Sigmoid colon (tissue), 4 donors: ENCODE measurements around the gene IGF2.

ENCODE experiments used
- EP300 ChIP-seq, 4 donors: sonication (generic); formaldehyde crosslinking; IDR thresholded peaks; one replicate each; pipeline ENCODE4 v1.6.1; 2017; ENCODE audit warnings: antibody characterized with exemption in 4 of 4
- POLR2AphosphoS5 ChIP-seq, 4 donors: sonication (generic); formaldehyde crosslinking; IDR thresholded peaks; one replicate each; pipeline ENCODE4 v1.6.1; 2017; ENCODE audit warnings: antibody characterized with exemption in 4 of 4
- TF ChIP-seq, protein P1 (sequence below), 4 experiments: fragments of 450-650 bp in 3 of 4; fragments of 200-600 bp in 1 of 4; IDR thresholded peaks; one replicate each; pipeline ENCODE4 v1.5.1; 2016 to 2019; ENCODE audit warnings: antibody characterized with exemption in 4 of 4, mild to moderate bottlenecking in 3 of 4, moderate library complexity in 2 of 4

GRCh38 chr11:2131371-2132236 lies 7.6 kb downstream of the IGF2 start:
- TF ChIP-seq, protein P1, sequence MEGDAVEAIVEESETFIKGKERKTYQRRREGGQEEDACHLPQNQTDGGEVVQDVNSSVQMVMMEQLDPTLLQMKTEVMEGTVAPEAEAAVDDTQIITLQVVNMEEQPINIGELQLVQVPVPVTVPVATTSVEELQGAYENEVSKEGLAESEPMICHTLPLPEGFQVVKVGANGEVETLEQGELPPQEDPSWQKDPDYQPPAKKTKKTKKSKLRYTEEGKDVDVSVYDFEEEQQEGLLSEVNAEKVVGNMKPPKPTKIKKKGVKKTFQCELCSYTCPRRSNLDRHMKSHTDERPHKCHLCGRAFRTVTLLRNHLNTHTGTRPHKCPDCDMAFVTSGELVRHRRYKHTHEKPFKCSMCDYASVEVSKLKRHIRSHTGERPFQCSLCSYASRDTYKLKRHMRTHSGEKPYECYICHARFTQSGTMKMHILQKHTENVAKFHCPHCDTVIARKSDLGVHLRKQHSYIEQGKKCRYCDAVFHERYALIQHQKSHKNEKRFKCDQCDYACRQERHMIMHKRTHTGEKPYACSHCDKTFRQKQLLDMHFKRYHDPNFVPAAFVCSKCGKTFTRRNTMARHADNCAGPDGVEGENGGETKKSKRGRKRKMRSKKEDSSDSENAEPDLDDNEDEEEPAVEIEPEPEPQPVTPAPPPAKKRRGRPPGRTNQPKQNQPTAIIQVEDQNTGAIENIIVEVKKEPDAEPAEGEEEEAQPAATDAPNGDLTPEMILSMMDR (IDR thresholded peaks at IDR 0.05), result no peak
- TF ChIP-seq EP300 (IDR thresholded peaks at IDR 0.05) (no peak), POLR2AphosphoS5 (IDR thresholded peaks at IDR 0.05) (no peak)
